GM20431 (cell line): ENCODE data around the gene GPR78.

ENCODE experiments used
- in situ Hi-C: fragments of 300-500 bp; cut with MseI, MboI; formaldehyde crosslinking; loops from one replicate; pipeline ENCODE4 v1.15.0; 2020; ENCODE audit warnings: low sequenced_read_pairs; ENCODE audit not compliant: unreplicated experiment

Gene GPR78

DNA sequence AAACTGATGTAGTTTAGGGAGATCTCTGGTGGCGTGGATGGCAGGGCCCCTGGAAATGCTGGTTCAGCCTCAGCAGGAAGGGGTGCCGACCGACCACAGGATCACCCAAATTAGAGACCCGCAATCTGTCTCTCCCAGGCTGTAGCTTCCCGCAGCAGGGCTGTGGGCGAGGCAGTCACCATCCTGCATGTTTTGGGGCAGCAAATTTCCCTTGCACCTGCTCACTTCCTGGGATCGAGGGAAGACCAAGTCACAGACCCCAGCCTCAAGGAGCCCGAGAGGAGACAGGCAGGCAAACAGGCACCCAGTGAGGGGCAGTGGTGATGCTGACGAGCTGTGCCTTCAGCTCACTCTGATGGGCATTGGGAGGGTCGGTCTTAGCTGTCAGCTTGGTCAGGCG lies 21.2 kb upstream of the GPR78 start:
- in situ Hi-C loops, result no loop called here

DNA sequence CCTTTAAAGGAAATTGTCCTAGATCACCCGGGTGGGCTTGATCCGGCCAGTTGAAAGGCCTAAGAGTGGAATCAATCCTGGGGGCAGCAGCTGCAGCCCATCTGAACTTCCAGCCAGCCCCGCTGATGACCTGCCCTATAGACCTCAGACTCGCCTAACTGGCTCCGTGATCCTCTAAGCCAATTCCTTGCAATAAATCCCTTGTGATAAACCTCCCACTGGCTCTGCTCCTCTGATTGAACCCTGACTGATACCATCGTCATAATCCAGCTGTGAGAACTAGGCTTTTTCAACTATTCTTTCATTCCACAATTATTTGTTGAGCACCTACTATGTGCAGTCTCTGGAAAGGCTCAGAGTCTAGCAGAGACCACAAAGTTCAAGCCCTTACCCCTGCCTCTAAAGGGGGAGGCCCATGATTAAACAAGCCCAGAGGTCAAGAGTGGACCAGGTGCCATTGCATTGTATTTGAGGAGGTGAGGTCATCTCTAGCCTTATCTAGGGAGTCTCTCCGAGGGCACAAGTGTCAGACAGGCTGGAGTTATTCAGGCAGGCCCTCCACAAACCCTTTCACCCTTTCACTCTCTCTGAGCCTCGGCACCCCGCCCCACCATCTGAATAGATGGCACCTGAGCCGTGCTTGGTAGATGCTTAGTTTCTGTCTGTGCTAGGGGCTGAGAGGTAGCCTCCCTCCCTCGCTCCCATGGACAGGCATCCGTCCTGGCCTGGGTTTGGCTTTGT lies 20.5 kb upstream of the GPR78 start:
- in situ Hi-C loops, result no loop called here

DNA sequence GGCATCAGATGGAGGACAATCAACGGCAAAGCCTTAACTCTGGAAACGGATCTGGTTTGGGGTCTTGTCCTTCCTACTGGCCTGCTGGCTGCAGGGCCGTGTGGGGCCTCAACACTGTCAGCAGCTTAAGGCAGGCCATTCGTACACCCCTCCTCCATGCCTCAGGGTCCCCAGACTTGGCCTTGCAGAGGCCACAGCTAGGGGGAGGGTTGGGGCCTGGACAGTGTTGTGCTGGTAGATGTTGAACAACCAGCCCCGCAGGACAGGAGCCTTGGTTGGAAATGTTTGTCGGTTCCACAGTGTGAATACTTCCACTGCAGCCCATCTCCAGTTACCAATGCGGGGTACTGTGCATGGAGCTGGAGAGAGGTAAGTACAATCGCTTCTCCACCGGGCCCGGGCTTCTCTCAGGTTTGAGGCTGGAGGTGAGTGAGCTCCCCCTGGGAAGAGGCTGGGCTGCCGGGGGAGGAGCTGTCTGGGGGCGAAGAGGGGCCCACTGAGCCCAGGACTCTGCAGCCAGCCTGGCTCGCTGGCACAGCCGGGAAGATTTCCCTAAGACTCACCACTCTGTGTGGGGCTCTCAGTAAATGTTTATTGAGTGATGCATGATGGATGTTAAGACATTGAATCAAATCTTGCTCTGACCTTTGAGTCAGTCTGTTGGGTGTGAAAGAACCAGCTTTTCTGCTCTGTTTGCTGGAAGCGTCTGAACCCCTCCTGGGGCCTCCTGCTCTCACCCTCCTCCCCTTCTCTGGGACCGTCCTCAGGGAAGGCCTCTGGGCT lies 19.7 kb upstream of the GPR78 start:
- in situ Hi-C loops, result no loop called here

GRCh38 chr4:8564595-8564994 lies 15.6 kb upstream of the GPR78 start:
- in situ Hi-C loops, result no loop called here

- in situ Hi-C loops, result no loop called here
These were observed 12.0 kb upstream of the GPR78 start for GRCh38 chr4:8568068-8568668.

- in situ Hi-C loops, result no loop called here
These were observed 10.0 kb upstream of the GPR78 start for GRCh38 chr4:8570201-8570600.

DNA sequence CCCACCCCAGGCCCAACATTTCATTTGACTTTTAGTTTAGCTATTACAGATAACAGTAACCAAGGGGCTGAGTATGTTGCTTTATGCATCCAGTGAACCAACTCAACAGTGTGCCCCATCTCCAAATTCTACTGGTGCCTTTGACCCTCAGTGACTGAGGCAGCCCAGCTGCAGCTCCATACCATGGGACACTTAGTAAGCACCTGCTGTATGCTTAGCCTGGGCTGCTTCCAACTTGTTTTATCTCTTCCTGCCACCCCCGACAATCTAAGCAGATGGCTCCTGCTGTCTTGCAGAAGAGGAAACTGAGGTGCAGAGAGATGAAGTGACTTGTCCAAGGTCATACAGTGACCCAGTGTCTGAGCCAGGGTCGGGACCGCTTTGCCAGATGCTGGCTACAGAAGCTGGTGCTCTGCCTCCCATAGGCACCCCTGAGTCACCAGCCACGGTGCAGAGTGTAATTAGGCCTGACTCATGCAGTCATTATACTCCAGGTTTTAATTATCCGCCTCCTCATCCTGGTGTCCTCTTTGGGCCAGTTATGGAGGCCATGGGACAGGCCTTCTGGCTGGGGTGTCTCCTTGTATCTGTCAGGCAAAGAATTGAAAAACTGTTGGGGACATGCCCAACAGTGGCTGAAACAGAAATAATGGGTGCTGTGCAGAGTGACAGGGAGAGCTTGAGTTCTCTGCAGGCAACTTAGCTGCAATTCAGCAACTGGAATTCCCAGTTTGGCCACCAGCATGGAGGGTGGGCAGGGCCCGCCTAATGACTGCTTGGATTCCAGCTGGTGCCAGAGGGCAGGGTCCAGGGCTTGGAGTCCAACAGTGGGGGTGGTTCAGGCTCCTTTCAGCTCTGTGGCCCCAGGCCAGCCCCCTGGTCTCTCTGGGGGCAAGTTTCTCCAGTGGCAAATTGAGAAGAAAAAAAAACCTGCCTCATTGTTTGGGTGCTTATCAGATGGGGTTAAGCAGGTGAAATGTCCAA lies 8.2 kb upstream of the GPR78 start:
- in situ Hi-C loops, result no loop called here

GRCh38 chr4:8573266-8573665 lies 6.9 kb upstream of the GPR78 start:
- in situ Hi-C loops, result no loop called here

GRCh38 chr4:8574796-8575370 lies 5.3 kb upstream of the GPR78 start:
- in situ Hi-C loops, result loop anchor here (25.0 kb wide), 1 partner anchor 113 kb away; no protein-coding TSS in a partner anchor

DNA sequence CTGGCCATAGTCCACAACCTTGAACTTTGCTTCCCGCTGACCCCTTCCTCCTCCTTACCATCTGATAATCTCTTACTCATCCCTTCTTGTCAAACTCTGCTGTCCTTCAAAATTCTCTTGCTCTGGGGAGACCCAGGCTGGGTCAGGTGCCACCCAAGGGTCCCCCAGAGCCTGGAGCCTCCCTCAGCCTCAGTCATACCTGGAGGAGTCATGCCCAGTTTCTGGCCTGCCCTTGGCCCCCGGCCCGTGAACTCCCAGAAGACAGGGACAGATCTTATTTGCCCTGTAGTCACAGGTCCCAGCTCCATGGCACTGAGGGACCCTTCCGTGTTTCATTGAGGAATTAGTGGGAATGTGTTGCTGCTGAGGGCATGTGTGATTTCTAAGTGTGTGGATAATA lies 4.7 kb upstream of the GPR78 start:
- in situ Hi-C loops, result loop anchor here (25.0 kb wide), 1 partner anchor 113 kb away; no protein-coding TSS in a partner anchor

DNA sequence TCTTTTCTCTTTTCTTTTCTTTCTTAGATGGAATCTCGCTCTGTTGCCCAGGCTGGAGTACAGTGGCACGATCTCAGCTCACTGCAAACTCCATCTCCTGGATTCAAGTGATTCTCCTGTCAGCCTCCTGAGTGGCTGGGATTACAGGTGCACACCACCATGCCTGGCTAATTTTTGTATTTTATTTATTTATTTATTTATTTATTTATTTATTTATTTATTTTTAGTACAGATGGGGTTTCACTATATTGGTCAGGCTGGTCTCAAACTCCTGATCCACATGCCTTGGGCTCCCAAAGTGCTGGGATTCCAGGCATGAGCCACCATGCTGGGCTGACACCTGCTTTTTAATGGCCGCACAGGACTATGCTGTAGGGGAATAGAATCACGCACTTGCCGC lies 3.6 kb upstream of the GPR78 start:
- in situ Hi-C loops, result loop anchor here (25.0 kb wide), 1 partner anchor 114 kb away; no protein-coding TSS in a partner anchor

DNA sequence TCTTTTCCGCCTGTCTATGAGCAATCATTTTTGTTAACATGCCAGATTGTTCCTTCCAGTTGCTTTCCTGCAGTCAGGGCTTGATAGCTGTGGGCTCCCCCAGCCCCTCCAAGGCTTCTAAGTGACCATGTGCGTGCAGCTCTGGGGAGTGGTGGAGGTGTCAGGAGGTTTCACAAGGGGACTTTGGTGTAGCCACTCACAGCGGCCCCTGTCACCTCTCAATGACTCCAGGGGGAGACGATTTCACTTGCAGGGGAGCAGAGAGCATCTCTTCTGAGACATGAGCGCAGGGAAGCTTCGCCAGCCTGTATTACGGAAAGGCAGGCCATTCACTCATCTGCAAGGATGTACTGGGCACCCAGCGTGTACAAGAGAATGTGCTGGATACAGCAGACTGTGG lies 3.1 kb upstream of the GPR78 start:
- in situ Hi-C loops, result loop anchor here (25.0 kb wide), 1 partner anchor 115 kb away; no protein-coding TSS in a partner anchor

DNA sequence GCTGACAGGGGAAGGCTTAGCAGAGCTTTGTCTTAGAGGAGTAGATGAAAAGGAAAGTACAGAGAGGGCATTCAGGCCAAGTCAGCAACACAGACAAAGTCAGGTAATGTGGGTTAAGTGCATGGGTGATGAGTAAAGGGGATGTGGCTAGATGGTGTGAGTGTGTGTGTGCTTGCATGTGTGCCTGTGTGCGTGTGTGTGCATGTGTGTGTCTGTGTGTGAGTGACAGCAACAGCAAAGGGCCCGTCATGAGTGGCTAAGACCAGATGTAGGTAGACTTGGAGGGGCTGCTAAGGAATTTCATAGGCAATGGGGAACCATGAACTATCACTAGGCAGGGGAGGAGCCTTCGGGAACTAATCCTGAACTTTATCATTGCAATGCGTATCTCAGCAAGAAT lies 2.2 kb upstream of the GPR78 start:
- in situ Hi-C loops, result loop anchor here (25.0 kb wide), 1 partner anchor 116 kb away; no protein-coding TSS in a partner anchor

GRCh38 chr4:8578717-8579116 lies 1.5 kb upstream of the GPR78 start:
- in situ Hi-C loops, result loop anchor here (25.0 kb wide), 1 partner anchor 116 kb away; no protein-coding TSS in a partner anchor

DNA sequence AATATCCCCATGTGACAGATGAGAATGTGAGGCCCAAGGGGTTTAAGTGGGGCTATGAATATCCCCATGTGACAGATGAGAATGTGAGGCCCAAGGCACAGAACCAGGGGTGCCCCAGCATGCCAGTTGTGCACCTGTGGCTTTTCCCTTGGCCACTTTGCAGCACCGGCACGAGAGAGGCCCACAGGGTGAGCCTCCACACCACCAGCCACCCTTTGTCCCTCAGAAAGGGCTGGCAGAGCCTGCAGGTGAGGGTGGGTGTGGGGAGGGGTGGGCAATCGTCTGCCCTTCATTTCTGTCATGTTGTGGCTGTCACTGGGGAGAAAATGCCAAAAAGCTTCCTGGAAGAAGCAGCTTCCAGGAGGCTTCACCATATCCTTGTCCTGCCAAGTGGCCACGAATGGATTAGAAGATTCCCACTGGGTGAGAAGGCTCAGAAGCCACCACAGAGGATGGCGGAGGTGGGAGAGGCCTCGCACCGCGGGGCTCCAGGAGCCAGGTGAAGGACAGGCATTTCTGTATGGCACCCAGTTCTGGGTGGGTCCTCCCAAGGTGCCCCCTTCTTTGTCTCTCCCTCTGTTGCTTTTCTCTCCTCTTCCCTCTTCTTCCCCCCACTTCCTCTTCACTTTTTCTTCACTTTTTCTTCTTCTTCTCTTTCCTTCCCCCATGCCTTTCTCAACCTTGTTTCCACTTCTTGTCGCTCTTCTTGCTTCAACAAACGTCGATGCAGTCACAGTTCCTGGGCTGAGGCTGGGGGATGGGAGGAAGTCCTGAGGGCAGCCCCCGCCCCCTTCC lies 469 bp upstream of the GPR78 start:
- in situ Hi-C loops, result loop anchor here (25.0 kb wide), 1 partner anchor 117 kb away; no protein-coding TSS in a partner anchor

DNA sequence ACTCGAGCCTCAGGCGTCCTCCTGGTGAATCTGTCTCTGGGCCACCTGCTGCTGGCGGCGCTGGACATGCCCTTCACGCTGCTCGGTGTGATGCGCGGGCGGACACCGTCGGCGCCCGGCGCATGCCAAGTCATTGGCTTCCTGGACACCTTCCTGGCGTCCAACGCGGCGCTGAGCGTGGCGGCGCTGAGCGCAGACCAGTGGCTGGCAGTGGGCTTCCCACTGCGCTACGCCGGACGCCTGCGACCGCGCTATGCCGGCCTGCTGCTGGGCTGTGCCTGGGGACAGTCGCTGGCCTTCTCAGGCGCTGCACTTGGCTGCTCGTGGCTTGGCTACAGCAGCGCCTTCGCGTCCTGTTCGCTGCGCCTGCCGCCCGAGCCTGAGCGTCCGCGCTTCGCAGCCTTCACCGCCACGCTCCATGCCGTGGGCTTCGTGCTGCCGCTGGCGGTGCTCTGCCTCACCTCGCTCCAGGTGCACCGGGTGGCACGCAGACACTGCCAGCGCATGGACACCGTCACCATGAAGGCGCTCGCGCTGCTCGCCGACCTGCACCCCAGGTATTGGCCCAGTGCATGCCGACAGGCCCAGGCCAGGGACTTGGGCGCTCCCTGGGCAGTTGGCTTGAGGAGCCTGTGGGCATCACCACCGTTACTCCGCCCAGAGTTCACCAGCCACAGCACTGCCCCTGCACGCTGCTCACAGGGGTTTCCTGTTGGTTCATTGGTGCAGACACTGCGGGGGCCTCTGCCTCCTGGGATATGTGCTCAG lies 1.1 kb downstream of the GPR78 start:
- in situ Hi-C loops, result loop anchor here (25.0 kb wide), 1 partner anchor 119 kb away; no protein-coding TSS in a partner anchor

DNA sequence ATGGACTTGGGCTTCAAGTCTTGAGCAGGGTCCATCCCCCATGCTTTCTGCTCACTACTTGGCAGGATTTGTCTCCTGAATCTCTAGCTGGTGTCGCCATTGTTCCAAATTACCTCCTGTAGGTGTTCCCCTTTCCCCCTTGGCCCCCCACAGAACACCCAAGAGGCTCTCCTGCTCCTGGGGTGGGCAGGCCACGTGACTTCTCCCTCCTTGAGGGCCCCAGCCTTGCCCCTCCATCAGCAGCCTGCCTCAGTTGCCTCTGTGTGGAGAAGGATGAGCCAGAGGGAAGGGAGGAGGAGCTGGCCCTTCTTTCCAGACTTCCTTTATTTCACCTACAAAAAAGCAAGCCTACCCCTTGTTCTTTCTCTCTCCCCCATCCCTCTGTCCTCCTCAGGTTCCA lies 1.8 kb downstream of the GPR78 start:
- in situ Hi-C loops, result loop anchor here (25.0 kb wide), 1 partner anchor 120 kb away; no protein-coding TSS in a partner anchor
